ENCODE results near the gene FBN2.

- TF ChIP-seq, protein P1, sequence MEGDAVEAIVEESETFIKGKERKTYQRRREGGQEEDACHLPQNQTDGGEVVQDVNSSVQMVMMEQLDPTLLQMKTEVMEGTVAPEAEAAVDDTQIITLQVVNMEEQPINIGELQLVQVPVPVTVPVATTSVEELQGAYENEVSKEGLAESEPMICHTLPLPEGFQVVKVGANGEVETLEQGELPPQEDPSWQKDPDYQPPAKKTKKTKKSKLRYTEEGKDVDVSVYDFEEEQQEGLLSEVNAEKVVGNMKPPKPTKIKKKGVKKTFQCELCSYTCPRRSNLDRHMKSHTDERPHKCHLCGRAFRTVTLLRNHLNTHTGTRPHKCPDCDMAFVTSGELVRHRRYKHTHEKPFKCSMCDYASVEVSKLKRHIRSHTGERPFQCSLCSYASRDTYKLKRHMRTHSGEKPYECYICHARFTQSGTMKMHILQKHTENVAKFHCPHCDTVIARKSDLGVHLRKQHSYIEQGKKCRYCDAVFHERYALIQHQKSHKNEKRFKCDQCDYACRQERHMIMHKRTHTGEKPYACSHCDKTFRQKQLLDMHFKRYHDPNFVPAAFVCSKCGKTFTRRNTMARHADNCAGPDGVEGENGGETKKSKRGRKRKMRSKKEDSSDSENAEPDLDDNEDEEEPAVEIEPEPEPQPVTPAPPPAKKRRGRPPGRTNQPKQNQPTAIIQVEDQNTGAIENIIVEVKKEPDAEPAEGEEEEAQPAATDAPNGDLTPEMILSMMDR (conservative IDR thresholded peaks at IDR 0.05) = no peak
- no peak for TF ChIP-seq EZH2 (IDR thresholded peaks at IDR 0.05; ENCODE audit: low read depth)
These were observed 62.4 kb downstream of the FBN2 start for GRCh38 chr5:128475693-128476092.
